ENCODE data around the gene ALDH7A1.

ALDH7A1 gene

DNA sequence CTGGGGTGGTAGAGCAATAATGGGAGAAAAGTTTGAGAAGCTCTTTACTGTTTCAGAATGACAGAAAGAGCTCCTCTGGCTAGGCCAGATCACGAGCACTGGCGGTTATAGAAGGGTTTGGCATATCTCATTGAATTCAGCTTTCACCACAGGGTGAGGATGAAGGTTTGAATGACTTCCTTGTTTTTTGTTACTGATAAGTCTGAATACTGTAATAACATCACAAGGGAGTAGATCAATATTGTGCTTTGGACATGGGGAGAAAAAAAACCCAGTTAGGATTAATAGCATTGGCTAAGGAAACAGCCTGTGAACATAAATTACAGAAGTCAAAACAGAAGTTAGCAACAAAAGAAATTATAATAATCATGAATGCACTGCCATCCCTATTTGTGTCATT, 15.1 kb upstream of the ALDH7A1 start:
- peaks cover 4% of the 10 kb centered on the region; the same call in 1 of the 2 replicates for H3K36me3 ChIP-seq (replicated peaks; ENCODE audit: insufficient read depth, low read length)
- H3K9ac ChIP-seq (ENCODE audit: low read length) = no peak overlapping the region
- TF ChIP-seq EZH2 (optimal IDR thresholded peaks at IDR 0.05; ENCODE audit: low read depth, low read length) = no peak
- TF ChIP-seq, protein P1, sequence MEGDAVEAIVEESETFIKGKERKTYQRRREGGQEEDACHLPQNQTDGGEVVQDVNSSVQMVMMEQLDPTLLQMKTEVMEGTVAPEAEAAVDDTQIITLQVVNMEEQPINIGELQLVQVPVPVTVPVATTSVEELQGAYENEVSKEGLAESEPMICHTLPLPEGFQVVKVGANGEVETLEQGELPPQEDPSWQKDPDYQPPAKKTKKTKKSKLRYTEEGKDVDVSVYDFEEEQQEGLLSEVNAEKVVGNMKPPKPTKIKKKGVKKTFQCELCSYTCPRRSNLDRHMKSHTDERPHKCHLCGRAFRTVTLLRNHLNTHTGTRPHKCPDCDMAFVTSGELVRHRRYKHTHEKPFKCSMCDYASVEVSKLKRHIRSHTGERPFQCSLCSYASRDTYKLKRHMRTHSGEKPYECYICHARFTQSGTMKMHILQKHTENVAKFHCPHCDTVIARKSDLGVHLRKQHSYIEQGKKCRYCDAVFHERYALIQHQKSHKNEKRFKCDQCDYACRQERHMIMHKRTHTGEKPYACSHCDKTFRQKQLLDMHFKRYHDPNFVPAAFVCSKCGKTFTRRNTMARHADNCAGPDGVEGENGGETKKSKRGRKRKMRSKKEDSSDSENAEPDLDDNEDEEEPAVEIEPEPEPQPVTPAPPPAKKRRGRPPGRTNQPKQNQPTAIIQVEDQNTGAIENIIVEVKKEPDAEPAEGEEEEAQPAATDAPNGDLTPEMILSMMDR (IDR thresholded peaks at IDR 0.05; ENCODE audit: low read length) = no peak
- no peak for TF ChIP-seq EZH2phosphoT487 (IDR thresholded peaks at IDR 0.05; ENCODE audit: low read length)
- no peaks in the 10 kb centered on the region for H3K9me2 ChIP-seq (replicated peaks; ENCODE audit: insufficient read depth, low read length)
- H3K27ac ChIP-seq (ENCODE audit: low read length) = no peak overlapping the region; the same call in 1 of the 2 replicates
- no peak overlapping the region for H3K4me2 ChIP-seq (ENCODE audit: low read depth, low read length)
- H3K4me3 ChIP-seq (ENCODE audit: low read length) = no peak overlapping the region
- H3K79me2 ChIP-seq (ENCODE audit: low read length) = peaks cover 93% of the 10 kb centered on the region
- H3K9me3 ChIP-seq (replicated peaks; ENCODE audit: insufficient read depth, low read length) = no peaks in the 10 kb centered on the region
- no peaks in the 10 kb centered on the region for H4K20me1 ChIP-seq (ENCODE audit: insufficient read depth, low read length)
- H3K4me1 ChIP-seq (ENCODE audit: low read length) = peaks cover 29% of the 10 kb centered on the region
- no peaks in the 10 kb centered on the region for H3K27me3 ChIP-seq (replicated peaks; ENCODE audit: insufficient read depth, low read length)
- H3F3A ChIP-seq (ENCODE audit: insufficient read depth, low read length) = peaks cover 24% of the 10 kb centered on the region
- H2AFZ ChIP-seq (ENCODE audit: low read length) = no peak overlapping the region
- no peak for DNase-seq

DNA sequence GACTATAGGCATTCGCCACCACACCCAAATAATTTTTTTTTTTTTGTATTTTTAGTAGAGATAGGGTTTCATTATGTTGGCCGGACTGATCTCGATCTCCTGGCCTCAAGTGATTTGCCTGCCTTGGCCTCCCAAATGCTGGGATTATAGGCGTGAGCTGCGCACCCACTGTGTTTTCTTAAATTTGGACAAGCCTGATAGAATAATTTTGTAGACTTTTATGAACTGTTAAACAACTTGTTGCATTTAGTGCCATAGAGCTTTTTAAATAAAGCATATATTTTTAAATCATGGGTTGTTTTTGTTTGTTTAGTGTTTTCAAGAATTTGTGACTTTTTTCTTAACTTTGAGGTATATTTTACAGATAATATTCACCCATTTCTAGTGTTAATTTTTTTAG, 10.5 kb upstream of the ALDH7A1 start:
- no peak for TF ChIP-seq EZH2phosphoT487 (IDR thresholded peaks at IDR 0.05; ENCODE audit: low read length)
- TF ChIP-seq, protein P1 (IDR thresholded peaks at IDR 0.05; ENCODE audit: low read length) = no peak
- no peak for TF ChIP-seq EZH2 (optimal IDR thresholded peaks at IDR 0.05; ENCODE audit: low read depth, low read length)
- no peaks in the 10 kb centered on the region for H3K9me2 ChIP-seq (replicated peaks; ENCODE audit: insufficient read depth, low read length)
- no peaks in the 10 kb centered on the region for H3K9me3 ChIP-seq (replicated peaks; ENCODE audit: insufficient read depth, low read length)
- DNase-seq = no peak
- H3K4me2 ChIP-seq (ENCODE audit: low read depth, low read length) = peak overlapping the region; percentile 19
- peaks cover 17% of the 10 kb centered on the region for H3K4me1 ChIP-seq (ENCODE audit: low read length)
- H3F3A ChIP-seq (ENCODE audit: insufficient read depth, low read length) = peaks cover 6% of the 10 kb centered on the region; the same call in 1 of the 2 replicates
- peaks cover 97% of the 10 kb centered on the region for H3K79me2 ChIP-seq (ENCODE audit: low read length)
- no peak overlapping the region for H3K27ac ChIP-seq (ENCODE audit: low read length)
- H3K9ac ChIP-seq (ENCODE audit: low read length) = no peak overlapping the region
- no peaks in the 10 kb centered on the region for H4K20me1 ChIP-seq (ENCODE audit: insufficient read depth, low read length)
- peaks cover 6% of the 10 kb centered on the region; the same call in 1 of the 2 replicates for H3K36me3 ChIP-seq (replicated peaks; ENCODE audit: insufficient read depth, low read length)
- H3K27me3 ChIP-seq (replicated peaks; ENCODE audit: insufficient read depth, low read length) = no peaks in the 10 kb centered on the region
- H3K4me3 ChIP-seq (ENCODE audit: low read length) = no peak overlapping the region
- H2AFZ ChIP-seq (ENCODE audit: low read length) = no peak overlapping the region

DNA sequence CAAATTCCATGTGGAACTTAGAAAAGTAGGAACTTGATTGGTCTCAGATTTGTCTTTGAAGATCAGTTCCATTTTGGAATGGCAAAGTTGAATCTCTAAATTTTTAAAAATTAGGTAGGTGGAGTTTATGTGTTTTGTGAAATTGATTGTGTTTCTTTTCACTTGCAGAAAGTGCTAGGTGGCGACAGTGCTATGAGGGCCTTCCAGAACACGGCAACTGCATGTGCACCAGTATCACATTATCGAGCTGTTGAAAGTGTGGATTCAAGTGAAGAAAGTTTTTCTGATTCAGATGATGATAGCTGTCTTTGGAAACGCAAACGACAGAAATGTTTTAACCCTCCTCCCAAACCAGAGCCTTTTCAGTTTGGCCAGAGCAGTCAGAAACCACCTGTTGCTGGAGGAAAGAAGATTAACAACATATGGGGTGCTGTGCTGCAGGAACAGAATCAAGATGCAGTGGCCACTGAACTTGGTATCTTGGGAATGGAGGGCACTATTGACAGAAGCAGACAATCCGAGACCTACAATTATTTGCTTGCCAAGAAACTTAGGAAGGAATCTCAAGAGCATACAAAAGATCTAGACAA, 8.5 kb upstream of the ALDH7A1 start:
- no peaks in the 10 kb centered on the region for H3K9me3 ChIP-seq (replicated peaks; ENCODE audit: insufficient read depth, low read length)
- no peak overlapping the region for H3K4me3 ChIP-seq (ENCODE audit: low read length)
- H3K27me3 ChIP-seq (replicated peaks; ENCODE audit: insufficient read depth, low read length) = no peaks in the 10 kb centered on the region
- DNase-seq = no peak
- peaks cover 77% of the 10 kb centered on the region for H3K79me2 ChIP-seq (ENCODE audit: low read length)
- H3K9ac ChIP-seq (ENCODE audit: low read length) = no peak overlapping the region
- peaks cover 21% of the 10 kb centered on the region for H3K4me1 ChIP-seq (ENCODE audit: low read length)
- H4K20me1 ChIP-seq (ENCODE audit: insufficient read depth, low read length) = no peaks in the 10 kb centered on the region
- no peaks in the 10 kb centered on the region for H3K9me2 ChIP-seq (replicated peaks; ENCODE audit: insufficient read depth, low read length)
- peak overlapping the region; percentile 24; the same call in 1 of the 2 replicates for H3K4me2 ChIP-seq (ENCODE audit: low read depth, low read length)
- peaks cover 6% of the 10 kb centered on the region; the same call in 1 of the 2 replicates for H3F3A ChIP-seq (ENCODE audit: insufficient read depth, low read length)
- peaks cover 4% of the 10 kb centered on the region; the same call in 1 of the 2 replicates for H3K36me3 ChIP-seq (replicated peaks; ENCODE audit: insufficient read depth, low read length)
- no peak overlapping the region for H2AFZ ChIP-seq (ENCODE audit: low read length)
- peak overlapping the region; percentile 2; the same call in 1 of the 2 replicates for H3K27ac ChIP-seq (ENCODE audit: low read length)
- TF ChIP-seq EZH2 (optimal IDR thresholded peaks at IDR 0.05; ENCODE audit: low read depth, low read length) (no peak), EZH2phosphoT487 (IDR thresholded peaks at IDR 0.05; ENCODE audit: low read length) (no peak)
- TF ChIP-seq, protein P1 (IDR thresholded peaks at IDR 0.05; ENCODE audit: low read length) = no peak
